A549 (cell line): ENCODE results near the gene ENGASE. TPM values are rescaled to one million over a fixed set of nuclear protein-coding genes. Genes with fewer than 3 reads are reported as not detected.

Source experiments
- ATAC-seq, 2 experiments: fragments of 200-7000 bp in 1 of 2; fragments of >200 bp in 1 of 2; cut with Nextera tagmentation in 1 of 2; cut with Tn5 transposase in 1 of 2; 3 replicates each; pipeline versions ENCODE4 v1.8.0 to v1.9.1; 2018 to 2020; ENCODE audit warnings: mild to moderate bottlenecking in 1 of 2, moderate library complexity in 1 of 2
- CTCF ChIA-PET: fragments of 300-600 bp; sonication (Branson Sonifier 250); formaldehyde crosslinking; extraction: SDS; loops from one replicate; lab custom pipeline; 2021; ENCODE audit warnings: antibody characterized with exemption, inconsistent platforms; lab: Yijun Ruan, JAX
- POLR2A ChIA-PET: fragments of 350-600 bp; formaldehyde crosslinking; extraction: SDS; loops from one replicate; lab custom pipeline; 2021; ENCODE audit warnings: antibody characterized with exemption, inconsistent platforms; lab: Yijun Ruan, JAX
- DNase-seq, 2 experiments: peaks; one replicate each; pipeline versions ENCODE4 v3.0.0 to v3.0.0-alpha.2; 2011 to 2016; ENCODE audit warnings: low read depth in 1 of 2, low spot score in 1 of 2
- FAIRE-seq: peaks from 2 replicates; lab custom pipeline; 2011; peaks lifted over from hg19 to GRCh38; lab: Jason Lieb, UNC
- H3K27ac ChIP-seq, 2 experiments: fragments of >200 bp; sonication (Bioruptor Twin); formaldehyde crosslinking; 3 replicates each; pipeline ENCODE4 v1.5.1; 2016 to 2017
- H3K4me1 ChIP-seq: fragments of >200 bp; sonication (Bioruptor Twin); formaldehyde crosslinking; 3 replicates; pipeline ENCODE4 v1.6.1; 2016
- H3K4me2 ChIP-seq: fragments of >200 bp; sonication (Bioruptor Twin); formaldehyde crosslinking; 3 replicates; pipeline ENCODE4 v1.6.1; 2016
- H3K4me3 ChIP-seq: fragments of >200 bp; sonication (Bioruptor Twin); formaldehyde crosslinking; 3 replicates; pipeline ENCODE4 v1.5.1; 2016
- H3K9me3 ChIP-seq: fragments of >200 bp; sonication (Bioruptor Twin); formaldehyde crosslinking; 3 replicates; pipeline ENCODE4 v1.6.1; 2016
- ATOH8 ChIP-seq: fragments of 250-450 bp; sonication (Bioruptor Pico); IDR thresholded peaks from 2 replicates; pipeline ENCODE4 v1.5.0; 2020; ENCODE audit warnings: low read depth, mild to moderate bottlenecking, moderate library complexity
- CBX2 ChIP-seq: fragments of 200-600 bp; sonication (generic); IDR thresholded peaks from 2 replicates; pipeline ENCODE4 v1.6.1; 2016; ENCODE audit warnings: low read depth, mild to moderate bottlenecking, borderline replicate concordance
- FOSL2 ChIP-seq, 2 experiments: fragments of 450-650 bp in 1 of 2; fragments of >200 bp in 1 of 2; sonication (Bioruptor Twin) in 1 of 2; formaldehyde crosslinking; IDR thresholded peaks; 2 replicates each; pipeline versions ENCODE4 v1.5.0 to v1.6.1; 2016 to 2020; ENCODE audit warnings: mild to moderate bottlenecking in 1 of 2, moderate library complexity in 1 of 2
- FOXS1 ChIP-seq: fragments of 250-450 bp; sonication (Bioruptor Pico); IDR thresholded peaks from 2 replicates; pipeline ENCODE4 v1.5.0; 2020; ENCODE audit warnings: mild to moderate bottlenecking, moderate library complexity
- GATA3 ChIP-seq: IDR thresholded peaks from 2 replicates; pipeline ENCODE4 v1.6.1; 2012; ENCODE audit warnings: borderline replicate concordance
- HES2 ChIP-seq: fragments of >200 bp; sonication (Bioruptor Twin); formaldehyde crosslinking; IDR thresholded peaks from 2 replicates; pipeline ENCODE4 v1.6.1; 2016
- HEYL ChIP-seq: fragments of 250-450 bp; sonication (Bioruptor Pico); IDR thresholded peaks from 2 replicates; pipeline ENCODE4 v1.8.0; 2021; ENCODE audit warnings: mild to moderate bottlenecking, moderate library complexity
- HMGXB4 ChIP-seq: fragments of 250-450 bp; sonication (Bioruptor Pico); IDR thresholded peaks from 2 replicates; pipeline ENCODE4 v1.5.0; 2021; ENCODE audit warnings: mild to moderate bottlenecking, moderate library complexity, borderline replicate concordance
- HOXB5 ChIP-seq: fragments of 250-450 bp; sonication (Bioruptor Pico); IDR thresholded peaks from 2 replicates; pipeline ENCODE4 v1.5.0; 2020; ENCODE audit warnings: mild to moderate bottlenecking, moderate library complexity
- JUN ChIP-seq, 2 experiments: fragments of >200 bp; sonication (Bioruptor Twin); formaldehyde crosslinking; IDR thresholded peaks; 2 replicates in 1 of 2; 3 replicates in 1 of 2; pipeline ENCODE4 v1.6.1; 2016 to 2017
- MAFK ChIP-seq: fragments of 450-650 bp; IDR thresholded peaks from 2 replicates; pipeline ENCODE4 v1.6.1; 2014; ENCODE audit not compliant: partially characterized antibody
- MAZ ChIP-seq: fragments of 150-350 bp; IDR thresholded peaks from 2 replicates; pipeline ENCODE4 v1.6.1; 2014; ENCODE audit warnings: antibody characterized with exemption, low read depth, low read length, borderline replicate concordance
- NPAS2 ChIP-seq: fragments of 250-450 bp; sonication (Bioruptor Pico); IDR thresholded peaks from 2 replicates; pipeline ENCODE4 v1.8.0; 2022; ENCODE audit warnings: mild to moderate bottlenecking, moderate library complexity, borderline replicate concordance
- PHF8 ChIP-seq: fragments of 200-600 bp; sonication (generic); IDR thresholded peaks from 2 replicates; pipeline ENCODE4 v1.6.1; 2016; ENCODE audit warnings: low read depth, mild to moderate bottlenecking, antibody characterized with exemption, moderate library complexity, borderline replicate concordance
- SMC3 ChIP-seq: fragments of >200 bp; sonication (Bioruptor Twin); formaldehyde crosslinking; IDR thresholded peaks from 3 replicates; pipeline ENCODE4 v1.6.1; 2018; ENCODE audit warnings: inconsistent platforms
- SREBF2 ChIP-seq: fragments of 450-650 bp; IDR thresholded peaks from 2 replicates; pipeline ENCODE4 v1.6.1; 2014; ENCODE audit warnings: mild to moderate bottlenecking, moderate library complexity
- TFCP2L1 ChIP-seq: fragments of 250-450 bp; sonication (Bioruptor Pico); IDR thresholded peaks from 2 replicates; pipeline ENCODE4 v1.5.0; 2021; ENCODE audit warnings: mild to moderate bottlenecking
- TP53 ChIP-seq: fragments of 250-450 bp; sonication (Bioruptor Pico); IDR thresholded peaks from 2 replicates; pipeline ENCODE4 v1.5.0; 2021; ENCODE audit warnings: mild to moderate bottlenecking, moderate library complexity
- ZC3H11A ChIP-seq: fragments of 450-650 bp; IDR thresholded peaks from 2 replicates; pipeline ENCODE4 v1.6.1; 2014; ENCODE audit warnings: antibody characterized with exemption, mild to moderate bottlenecking
- ZNF302 ChIP-seq: fragments of 250-450 bp; sonication (Bioruptor Pico); IDR thresholded peaks from 2 replicates; pipeline ENCODE4 v1.9.0; 2021; ENCODE audit warnings: inconsistent platforms, mild to moderate bottlenecking, moderate library complexity
- WGBS: methylation state at CpG from one replicate; pipeline ENCODE4 v1.1.6; 2017; ENCODE audit errors: missing lambda C conversion rate; 5-methylcytosine and 5-hydroxymethylcytosine counted together
- polyA plus RNA-seq, 4 experiments: library from polyadenylated mRNA; depleted of rRNA in 3 of 4; stranded (reverse); fragments of >200 nt; fragmentation: RNase III in 1 of 4; extraction: RNeasy Plus Mini Kit Qiagen cat#74134 plus additional on column Dnase treatment in 1 of 4; gene quantifications; 2 replicates in 3 of 4; 3 replicates in 1 of 4; pipeline ENCODE4 v1.2.3, GENCODE V29; 2011 to 2017

Gene ENGASE
- polyA plus RNA-seq, 2 of the 4 experiments (the other 2 are of a cell fraction): 13.4 to 41.7 TPM

GRCh38 chr17:79135011-79135410 lies 60.4 kb downstream of the ENGASE start:
- H3K9me3 ChIP-seq: no peaks in the 10 kb centered on the region
- TF ChIP-seq HMGXB4 (no peak), SMC3 (no peak), SREBF2 (no peak)
- TF ChIP-seq, all 56 proteins: peak for 0
- FAIRE-seq (no peak), DNase-seq (no peak), ATAC-seq (no peak)
- POLR2A ChIA-PET: no interaction called here
- no peak overlapping the region for H3K4me3 ChIP-seq
- no peak overlapping the region for H3K4me2 ChIP-seq
- H3K4me1 ChIP-seq: no peaks in the 10 kb centered on the region
- no peak overlapping the region for H3K27ac ChIP-seq
- CTCF ChIA-PET: no interaction called here
- WGBS: 76% methylated on average over 9 of the region's 9 CpGs

- ChIA-PET POLR2A (no interaction called here), CTCF (interaction anchor here (0.9 kb wide), 1 partner anchor 258 kb away, joined by 4 read pairs; no protein-coding TSS in a partner anchor)
- FAIRE-seq (no peak), ATAC-seq (peak in 1 of 2 experiments; percentile 18; a peak in 3 of 6 replicates), DNase-seq (no peak)
- Histone ChIP-seq H3K27ac (no peak overlapping the region), H3K4me1 (no peaks in the 10 kb centered on the region), H3K9me3 (no peaks in the 10 kb centered on the region), H3K4me2 (no peak overlapping the region), H3K4me3 (no peak overlapping the region)
- TF ChIP-seq JUN (IDR thresholded peaks at IDR 0.05): no peak
- TF ChIP-seq ZC3H11A: no peak
- TF ChIP-seq PHF8: no peak
- TF ChIP-seq ATOH8 (CRISPR knock-in tag): no peak
- no peak for TF ChIP-seq CBX2
- TF ChIP-seq TFCP2L1: no peak
- TF ChIP-seq HES2: no peak
- no peak for TF ChIP-seq MAZ
- no peak for TF ChIP-seq MAFK
- no peak for TF ChIP-seq NPAS2 (CRISPR knock-in tag)
- no peak for TF ChIP-seq FOSL2 (IDR thresholded peaks at IDR 0.05)
- TF ChIP-seq FOSL2 (CRISPR knock-in tag; IDR thresholded peaks at IDR 0.05): no peak
- TF ChIP-seq HOXB5 (CRISPR knock-in tag): no peak
- no peak for TF ChIP-seq HEYL (CRISPR knock-in tag)
- no peak for TF ChIP-seq GATA3
- no peak for TF ChIP-seq HMGXB4
- no peak for TF ChIP-seq SREBF2
- no peak for TF ChIP-seq ZNF302 (CRISPR knock-in tag)
- TF ChIP-seq TP53 (CRISPR knock-in tag): no peak
- TF ChIP-seq FOXS1 (CRISPR knock-in tag): no peak
- 69% methylated on average over 24 of the region's 24 CpGs for WGBS
Measured at GRCh38 chr17:79135628-79136405, 61.2 kb downstream of the ENGASE start.

Other genes with a start within 250 kb of the ENGASE start
- 49.0 and 59.0 TPM in 2 replicates for gene USP36, start 234.0 kb upstream of the ENGASE start, polyA plus RNA-seq (2011; rRNA removed)
- gene USP36, start 234.0 kb upstream of the ENGASE start, polyA plus RNA-seq (2017; fragmentation: RNase III; extraction: RNeasy Plus Mini Kit Qiagen cat#74134 plus additional on column Dnase treatment): 40.7 to 43.8 TPM (median 41.1 TPM) in 3 replicates
- 0.09 and 0.10 TPM in 2 replicates for gene CEP295NL, start 171.6 kb upstream of the ENGASE start, polyA plus RNA-seq (2011; rRNA removed)
- 0.13 to 0.34 TPM (median 0.29 TPM) in 3 replicates for gene CEP295NL, start 171.6 kb upstream of the ENGASE start, polyA plus RNA-seq (2017; fragmentation: RNase III; extraction: RNeasy Plus Mini Kit Qiagen cat#74134 plus additional on column Dnase treatment)
- gene TIMP2, start 149.4 kb upstream of the ENGASE start, polyA plus RNA-seq (2011; rRNA removed): 68.1 and 77.8 TPM in 2 replicates
- gene TIMP2, start 149.4 kb upstream of the ENGASE start, polyA plus RNA-seq (2017; fragmentation: RNase III; extraction: RNeasy Plus Mini Kit Qiagen cat#74134 plus additional on column Dnase treatment): 140 to 170 TPM (median 166 TPM) in 3 replicates
- gene LGALS3BP, start 94.9 kb upstream of the ENGASE start, polyA plus RNA-seq (2011; rRNA removed): 28.3 and 32.3 TPM in 2 replicates
- 59.5 to 66.1 TPM (median 60.0 TPM) in 3 replicates for gene LGALS3BP, start 94.9 kb upstream of the ENGASE start, polyA plus RNA-seq (2017; fragmentation: RNase III; extraction: RNeasy Plus Mini Kit Qiagen cat#74134 plus additional on column Dnase treatment)
- gene CANT1, start 65.1 kb upstream of the ENGASE start, polyA plus RNA-seq (2011; rRNA removed): 65.5 and 70.0 TPM in 2 replicates
- 63.4 to 67.6 TPM (median 66.8 TPM) in 3 replicates for gene CANT1, start 65.1 kb upstream of the ENGASE start, polyA plus RNA-seq (2017; fragmentation: RNase III; extraction: RNeasy Plus Mini Kit Qiagen cat#74134 plus additional on column Dnase treatment)
- 10.2 and 13.2 TPM in 2 replicates for gene C1QTNF1, start 50.7 kb upstream of the ENGASE start, polyA plus RNA-seq (2011; rRNA removed)
- 26.1 to 27.8 TPM (median 27.3 TPM) in 3 replicates for gene C1QTNF1, start 50.7 kb upstream of the ENGASE start, polyA plus RNA-seq (2017; fragmentation: RNase III; extraction: RNeasy Plus Mini Kit Qiagen cat#74134 plus additional on column Dnase treatment)